Skeletal muscle tissue (tissue), 4 donors: ENCODE results near the gene TOM1L2. TPM values are rescaled to one million over a fixed set of nuclear protein-coding genes. Genes with fewer than 3 reads are reported as not detected.
"Not testable (repeated sequence)": the region's sequence is repeated elsewhere in the genome, so short reads cannot be mapped to it uniquely, and the experiment has no call there.

Source experiments
- H3K27ac ChIP-seq: one replicate; pipeline ENCODE4 v1.7.0; 2013; ENCODE audit warnings: mild to moderate bottlenecking, low read depth, low read length, inconsistent platforms
- H3K27me3 ChIP-seq, 3 donors: one replicate each; pipeline ENCODE4 v1.7.0; 2013; ENCODE audit warnings: low read length in 3 of 3; ENCODE audit not compliant: control insufficient read depth in 3 of 3, insufficient read depth in 3 of 3
- H3K36me3 ChIP-seq, 3 donors: one replicate each; pipeline ENCODE4 v1.7.0; 2013; ENCODE audit warnings: low read length in 3 of 3; ENCODE audit not compliant: control insufficient read depth in 3 of 3, insufficient read depth in 3 of 3
- H3K4me1 ChIP-seq, 3 donors: one replicate each; pipeline ENCODE4 v1.7.0; 2013; ENCODE audit warnings: low read length in 3 of 3, mild to moderate bottlenecking in 3 of 3; ENCODE audit not compliant: control insufficient read depth in 3 of 3, insufficient read depth in 3 of 3
- H3K4me3 ChIP-seq, 3 donors: one replicate each; pipeline ENCODE4 v1.7.0; 2013; ENCODE audit warnings: low read length in 3 of 3
- H3K9ac ChIP-seq, 3 donors: one replicate each; pipeline ENCODE4 v1.7.0; 2013; ENCODE audit warnings: low read length in 3 of 3, mild to moderate bottlenecking in 3 of 3, moderate library complexity in 2 of 3, low read depth in 1 of 3
- H3K9me3 ChIP-seq, 3 donors: one replicate each; pipeline ENCODE4 v1.7.0; 2013; ENCODE audit warnings: low read length in 3 of 3; ENCODE audit not compliant: control insufficient read depth in 3 of 3
- total RNA-seq: library from RNA; depleted of rRNA; stranded (reverse); fragments of >200 nt; gene quantifications from one replicate; pipeline ENCODE4 v1.2.3, GENCODE V29; 2014
- donor health status: Osteomylitis.

TOM1L2 gene
- total RNA-seq, 1 donor from 2014 or later, result 14.1 TPM

GRCh38 chr17:17809531-17810083 is 162.6 kb downstream of the TOM1L2 start:
- H3K4me1 ChIP-seq, result peaks cover 34 to 54% (median 50%) of the 10 kb centered on the region in 3 donors
- H3K9ac ChIP-seq, result no peak overlapping the region
- H3K27ac ChIP-seq, result peak overlapping the region; percentile 36
- no peaks in the 10 kb centered on the region for H3K27me3 ChIP-seq
- H3K36me3 ChIP-seq, result peaks cover 28 to 32% (median 29%) of the 10 kb centered on the region in 3 donors
- H3K9me3 ChIP-seq, result no peaks in the 10 kb centered on the region
- H3K4me3 ChIP-seq, result no peak overlapping the region

- H3K9ac ChIP-seq, result no peak overlapping the region
- H3K4me3 ChIP-seq, result no peak overlapping the region
- peaks cover 26 to 30% (median 28%) of the 10 kb centered on the region in 3 donors for H3K36me3 ChIP-seq
- no peaks in the 10 kb centered on the region for H3K9me3 ChIP-seq
- H3K27me3 ChIP-seq, result no peaks in the 10 kb centered on the region
- peaks cover 27 to 46% (median 43%) of the 10 kb centered on the region in 3 donors for H3K4me1 ChIP-seq
- no peak overlapping the region for H3K27ac ChIP-seq
Observed at GRCh38 chr17:17808706-17809432, 163.3 kb downstream of the TOM1L2 start.

- H3K4me3 ChIP-seq, H3K9ac ChIP-seq, H3K27me3 ChIP-seq, H3K27ac ChIP-seq, H3K9me3 ChIP-seq: not testable (repeated sequence)
- Histone ChIP-seq H3K4me1 (peaks cover 26 to 40% (median 40%) of the 10 kb centered on the region in 3 donors), H3K36me3 (peaks cover 24 to 28% (median 27%) of the 10 kb centered on the region in 3 donors)
Observed at GRCh38 chr17:17808200-17808599, 164.0 kb downstream of the TOM1L2 start.

GRCh38 chr17:17807440-17807839 is 164.8 kb downstream of the TOM1L2 start:
- no peak overlapping the region for H3K9ac ChIP-seq
- no peak overlapping the region for H3K4me3 ChIP-seq
- no peaks in the 10 kb centered on the region for H3K9me3 ChIP-seq
- no peaks in the 10 kb centered on the region for H3K27me3 ChIP-seq
- H3K27ac ChIP-seq, result no peak overlapping the region
- H3K4me1 ChIP-seq, result peaks cover 21 to 36% (median 33%) of the 10 kb centered on the region in 3 donors
- peaks cover 16 to 20% (median 20%) of the 10 kb centered on the region in 3 donors for H3K36me3 ChIP-seq

GRCh38 chr17:17806611-17807274 is 165.5 kb downstream of the TOM1L2 start:
- H3K36me3 ChIP-seq, result peaks cover 9 to 16% (median 16%) of the 10 kb centered on the region in 3 donors
- H3K4me1 ChIP-seq, result peaks cover 15 to 29% (median 27%) of the 10 kb centered on the region in 3 donors
- H3K9me3 ChIP-seq, result no peaks in the 10 kb centered on the region
- no peak overlapping the region for H3K27ac ChIP-seq
- peak overlapping the region in 1 of 3 donors; percentile 45 for H3K9ac ChIP-seq
- no peaks in the 10 kb centered on the region for H3K27me3 ChIP-seq
- H3K4me3 ChIP-seq, result no peak overlapping the region

GRCh38 chr17:17806035-17806434 is 166.2 kb downstream of the TOM1L2 start:
- Histone ChIP-seq H3K9me3 (no peaks in the 10 kb centered on the region), H3K4me3 (no peak overlapping the region), H3K4me1 (peaks cover 12 to 26% (median 23%) of the 10 kb centered on the region in 3 donors), H3K27me3 (no peaks in the 10 kb centered on the region), H3K27ac (peak overlapping the region; percentile 65), H3K36me3 (peaks cover 6 to 13% (median 13%) of the 10 kb centered on the region in 3 donors), H3K9ac (peak overlapping the region in 2 of 3 donors; percentile 1 to 66)

GRCh38 chr17:17805575-17805974 is 166.6 kb downstream of the TOM1L2 start:
- Histone ChIP-seq H3K36me3 (peaks cover 6 to 13% (median 10%) of the 10 kb centered on the region in 3 donors), H3K4me1 (peaks cover 12 to 24% (median 23%) of the 10 kb centered on the region in 3 donors), H3K27me3 (no peaks in the 10 kb centered on the region), H3K9ac (peak overlapping the region; percentile 1 to 66 (median 23)), H3K27ac (peak overlapping the region; percentile 65), H3K9me3 (no peaks in the 10 kb centered on the region), H3K4me3 (no peak overlapping the region)

GRCh38 chr17:17804007-17804406 is 168.2 kb downstream of the TOM1L2 start:
- H3K4me1 ChIP-seq, result peaks cover 12 to 25% (median 23%) of the 10 kb centered on the region in 3 donors
- H3K27me3 ChIP-seq, result no peaks in the 10 kb centered on the region
- H3K9me3 ChIP-seq, result no peaks in the 10 kb centered on the region
- peaks cover 6 to 13% (median 8%) of the 10 kb centered on the region in 3 donors for H3K36me3 ChIP-seq
- no peak overlapping the region for H3K4me3 ChIP-seq
- H3K9ac ChIP-seq, result no peak overlapping the region
- no peak overlapping the region for H3K27ac ChIP-seq

- H3K27ac ChIP-seq, result no peak overlapping the region
- peaks cover 6 to 20% (median 7%) of the 10 kb centered on the region in 3 donors for H3K36me3 ChIP-seq
- no peaks in the 10 kb centered on the region for H3K9me3 ChIP-seq
- H3K27me3 ChIP-seq, result no peaks in the 10 kb centered on the region
- no peak overlapping the region for H3K4me3 ChIP-seq
- no peak overlapping the region for H3K9ac ChIP-seq
- peaks cover 12 to 28% (median 19%) of the 10 kb centered on the region in 3 donors for H3K4me1 ChIP-seq
Observed at GRCh38 chr17:17801800-17802481, 170.3 kb downstream of the TOM1L2 start.
